T-helper 2 cell (primary cell): Measurements from ENCODE around the gene TTC9B.
A peak's percentile ranks its signal among the peaks of the same experiment; 100 is the strongest.

ENCODE experiments used
- DNase-seq, 5 experiments: peaks; one replicate each; pipeline versions ENCODE4 v3.0.0 to v3.0.0-alpha.2; 2012 to 2022
- total RNA-seq, 2 donors: gene quantifications; one replicate each; lab custom pipeline; 2026; lab: John Stamatoyannopoulos, UW

TTC9B gene
- 0 to 0.07 reads per million in 2 donors for total RNA-seq

- DNase-seq, result peak in 3 of 5 experiments; percentile 35 to 50 (median 35)
Observed at GRCh38 chr19:40217934-40218890, at the start of gene TTC9B. Gene TTC9B (minus strand): TSS chr19:40218384. CDS start chr19:40218381, 3 bp downstream.

- DNase-seq, result no peak
Observed at GRCh38 chr19:40267601-40267997, 49.4 kb upstream of the TTC9B start.

- DNase-seq, result no peak
Observed at GRCh38 chr19:40266912-40267600, 48.9 kb upstream of the TTC9B start.

- no peak for DNase-seq
Observed at GRCh38 chr19:40266119-40266518, 47.9 kb upstream of the TTC9B start.

GRCh38 chr19:40265763-40266099 is 47.5 kb upstream of the TTC9B start:
- no peak for DNase-seq

GRCh38 chr19:40265055-40265762 is 47.0 kb upstream of the TTC9B start:
- no peak for DNase-seq

- no peak for DNase-seq
Observed at GRCh38 chr19:40264314-40265054, 46.3 kb upstream of the TTC9B start.

- DNase-seq, result no peak
Observed at GRCh38 chr19:40263440-40264313, 45.5 kb upstream of the TTC9B start.

GRCh38 chr19:40262422-40262821 is 44.2 kb upstream of the TTC9B start:
- DNase-seq, result no peak

GRCh38 chr19:40261631-40262030 is 43.4 kb upstream of the TTC9B start:
- DNase-seq, result no peak

GRCh38 chr19:40257096-40257517 is 38.9 kb upstream of the TTC9B start:
- no peak for DNase-seq

GRCh38 chr19:40256512-40256911 is 38.3 kb upstream of the TTC9B start:
- DNase-seq, result no peak

GRCh38 chr19:40255619-40256166 is 37.5 kb upstream of the TTC9B start:
- no peak for DNase-seq

- no peak for DNase-seq
Observed at GRCh38 chr19:40254714-40255418, 36.7 kb upstream of the TTC9B start.

GRCh38 chr19:40253611-40254092 is 35.5 kb upstream of the TTC9B start:
- no peak for DNase-seq

GRCh38 chr19:40252395-40252794 is 34.2 kb upstream of the TTC9B start:
- DNase-seq, result no peak

- DNase-seq, result no peak
Observed at GRCh38 chr19:40251991-40252390, 33.8 kb upstream of the TTC9B start.

- DNase-seq, result no peak
Observed at GRCh38 chr19:40251244-40251643, 33.1 kb upstream of the TTC9B start.

GRCh38 chr19:40249781-40250180 is 31.6 kb upstream of the TTC9B start:
- no peak for DNase-seq

- no peak for DNase-seq
Observed at GRCh38 chr19:40249201-40249600, 31.0 kb upstream of the TTC9B start.
